Aorta (tissue), 5 donors: ENCODE data around the gene SCAMP3. TPM values are rescaled to one million over a fixed set of nuclear protein-coding genes. Genes with fewer than 3 reads are reported as not detected.

Source experiments
- ATAC-seq: fragments of 200-7000 bp; cut with Tn5 transposase; one replicate; pipeline ENCODE4 v1.9.1; 2022; ENCODE audit warnings: moderate library complexity; ENCODE audit not compliant: low FRiP score
- DNase-seq, 2 donors: peaks; one replicate each; pipeline ENCODE4 v3.0.0-alpha.2; 2020
- H3K27ac ChIP-seq, 2 donors: one replicate each; pipeline ENCODE4 v1.5.1; 2013; ENCODE audit warnings: low read length in 2 of 2, mild to moderate bottlenecking in 2 of 2, moderate library complexity in 2 of 2, control low read depth in 1 of 2, inconsistent platforms in 1 of 2, low read depth in 1 of 2
- H3K27me3 ChIP-seq, 2 donors: one replicate each; pipeline ENCODE4 v1.6.1; 2013; ENCODE audit warnings: control low read depth in 1 of 2, low read length in 1 of 2, mild to moderate bottlenecking in 1 of 2, moderate library complexity in 1 of 2; ENCODE audit not compliant: insufficient read depth in 2 of 2, control insufficient read depth in 1 of 2
- H3K36me3 ChIP-seq, 2 donors: one replicate each; pipeline ENCODE4 v1.6.1; 2013; ENCODE audit warnings: control low read depth in 1 of 2, low read length in 1 of 2, mild to moderate bottlenecking in 1 of 2; ENCODE audit not compliant: insufficient read depth in 2 of 2, control insufficient read depth in 1 of 2
- H3K4me1 ChIP-seq, 2 donors: one replicate each; pipeline ENCODE4 v1.6.1; 2013; ENCODE audit warnings: low read length in 2 of 2, control low read depth in 1 of 2, mild to moderate bottlenecking in 1 of 2, moderate library complexity in 1 of 2; ENCODE audit not compliant: insufficient read depth in 2 of 2, control insufficient read depth in 1 of 2
- H3K4me3 ChIP-seq, 2 donors: one replicate each; pipeline ENCODE4 v1.5.1; 2013; ENCODE audit warnings: low read length in 2 of 2, control low read depth in 1 of 2, mild to moderate bottlenecking in 1 of 2
- H3K9me3 ChIP-seq: one replicate; pipeline ENCODE4 v1.6.1; 2013; ENCODE audit warnings: mild to moderate bottlenecking, low read length; ENCODE audit not compliant: control insufficient read depth
- WGBS, 2 donors: extraction: QIAGEN DNeasy Blood & Tissue Kit; methylation state at CpG; one replicate each; pipeline ENCODE4 v1.1.7; 2013; 5-methylcytosine and 5-hydroxymethylcytosine counted together
- intact Hi-C, 2 donors: fragments of 100-400 bp; cut with DNase I; formaldehyde crosslinking; loops; one replicate each; pipeline versions ENCODE4 v1.14.2 to v1.15.0; 2022
- polyA plus RNA-seq, 2 donors: library from polyadenylated mRNA; stranded (reverse); fragments of 200-250 nt; gene quantifications; one replicate each; pipeline ENCODE4 v1.2.3, GENCODE V29; 2013
- total RNA-seq, 2 donors: library from RNA; stranded (reverse); fragmentation: NEBNext Ultra II Directional; extraction: Animal tissue kit (Norgen Biotek cat#: 25700); gene quantifications; one replicate each; pipeline ENCODE4 v1.2.1, GENCODE V29; 2021
- donor health status: healthy with polysubstance abuse.
- donor health status: Bipolar disorder and iron deficiency.
- donor health status: DM: no; HTN: no; CAD: no.
- donor health status: DM: no; HTN: no; CAD: no.
- donor health status: DM: yes; HTN: yes; CAD: no.

The SCAMP3 gene
- total and polyA plus RNA-seq, 4 donors: 11.9 to 46.8 (median 38.3) TPM

DNA sequence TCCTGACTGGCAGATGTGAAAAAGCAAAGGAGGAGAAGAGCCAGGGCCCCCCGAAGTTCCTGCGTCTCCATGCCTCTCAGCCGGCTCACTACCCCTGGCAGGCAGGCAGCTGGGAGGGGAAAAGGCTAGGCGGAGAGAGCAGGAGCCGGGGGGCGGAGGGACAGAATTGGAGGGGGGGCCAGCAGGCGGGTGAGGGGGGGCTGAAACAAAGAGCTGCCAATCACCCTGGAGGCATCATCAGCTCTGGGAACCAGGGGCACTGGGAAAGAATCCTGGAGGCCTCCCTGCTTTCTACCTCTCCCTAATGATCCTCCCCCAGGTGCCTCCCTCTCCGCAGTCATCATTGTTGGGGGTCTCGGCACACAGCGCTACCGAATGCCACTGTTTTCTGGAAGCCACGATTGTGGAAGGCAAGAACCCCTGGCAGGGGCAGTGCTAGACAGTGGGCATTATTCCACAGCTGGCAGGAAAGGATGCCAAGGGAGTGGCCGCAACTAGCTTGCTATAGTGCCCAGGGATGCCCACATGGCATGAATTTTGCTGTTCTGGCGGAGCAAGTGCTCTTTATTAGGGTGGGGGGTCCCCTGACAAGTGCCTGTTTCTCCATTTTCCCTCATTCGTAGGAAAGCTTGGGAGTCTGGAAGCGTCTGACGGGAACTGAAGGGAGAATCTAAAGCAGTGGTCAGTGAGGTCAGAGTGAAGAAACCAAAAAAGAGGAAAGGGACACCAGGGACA, 54.2 kb downstream of the SCAMP3 start, which contains the start of gene THBS3:
THBS3 (minus strand) TSS at position 92 of the 735 bp plus-strand sequence; CDS start at position 71, 21 bp downstream.
- H3K4me3 ChIP-seq: peak within 1 kb of the TSS; percentile 34 to 60
- H3K27ac ChIP-seq: peak within 1 kb of the TSS; percentile 98 to 99
- peak; percentile 81 to 91 for DNase-seq
- 0 to 2% methylated on average over 12 to 17 of the region's 17 CpGs for WGBS, 2 donors
- H3K4me1 ChIP-seq: no peaks in the 10 kb centered on the region
- no peaks in the 10 kb centered on the region for H3K9me3 ChIP-seq
- no peaks in the 10 kb centered on the region for H3K36me3 ChIP-seq
- H3K27me3 ChIP-seq: no peaks in the 10 kb centered on the region
- peak; percentile 58 for ATAC-seq
- intact Hi-C loops: loop anchor here (1.0 to 5.0 kb wide), 3 partner anchors 19 to 114 kb away; partner anchors contain the start of gene RUSC1 (in 1 of the 2)

DNA sequence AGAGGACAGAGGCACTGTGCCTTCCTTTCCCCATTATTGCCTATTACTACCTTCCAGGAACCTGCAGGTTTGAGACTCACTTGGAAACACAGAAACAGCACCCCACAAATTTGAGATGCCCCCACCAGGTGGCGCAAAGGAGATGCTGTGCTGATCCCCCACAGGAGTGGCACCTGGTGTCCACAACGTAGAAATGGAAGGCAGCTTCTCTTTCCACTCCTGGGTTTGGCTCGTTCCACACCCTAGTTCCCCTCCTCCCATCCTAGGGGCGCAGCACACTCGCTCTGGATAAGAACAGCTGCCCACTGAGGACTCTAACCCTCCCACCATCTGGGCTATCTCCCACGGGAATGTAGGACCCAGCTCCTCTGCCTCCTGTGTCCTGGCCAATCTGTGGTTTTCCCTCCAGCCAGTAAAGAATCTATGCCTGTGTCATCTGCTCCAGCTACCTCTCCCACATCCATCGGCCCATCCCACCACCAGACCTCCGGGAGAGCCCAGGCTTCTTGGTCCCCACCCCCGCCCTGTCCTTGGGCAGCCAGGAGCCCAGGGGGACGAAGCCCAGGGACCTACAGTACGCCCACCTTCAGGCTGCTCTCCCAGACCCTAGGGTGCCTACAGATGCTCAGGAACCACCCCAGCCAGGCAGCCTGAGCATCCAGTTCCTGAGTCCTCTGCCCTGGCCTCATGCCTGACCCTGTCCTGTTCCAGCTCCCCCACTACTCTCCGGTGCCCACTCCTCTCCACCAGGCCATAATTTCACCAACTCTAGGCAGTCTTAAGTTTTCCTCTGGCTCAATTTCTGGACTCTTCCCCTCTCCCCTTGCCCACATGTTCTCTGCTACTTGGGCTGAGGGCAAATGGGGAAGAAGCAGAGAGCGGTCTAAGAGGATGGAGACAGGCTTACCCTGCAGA, 55.0 kb downstream of the SCAMP3 start:
- Histone ChIP-seq H3K9me3 (no peaks in the 10 kb centered on the region), H3K36me3 (no peaks in the 10 kb centered on the region), H3K4me1 (no peaks in the 10 kb centered on the region), H3K27me3 (no peaks in the 10 kb centered on the region), H3K4me3 (peak overlapping the region; percentile 34 to 40), H3K27ac (peak overlapping the region; percentile 79 to 85)
- DNase-seq (peak; percentile 90 to 95), ATAC-seq (peak; percentile 47)
- 0 to 5% methylated on average over 13 of the region's 13 CpGs for WGBS, 2 donors
- intact Hi-C loops: loop anchor here (5.0 kb wide), 2 partner anchors 35 to 115 kb away; partner anchors contain the start of gene RUSC1 (in 1 of the 2)

Other genes starting within 250 kb of the SCAMP3 start
- 1 to 10 TPM in 1 of 2 donors, under 1 TPM in 1; 0.75 to 1.8 TPM for gene DCST2, start 228.6 kb downstream of the SCAMP3 start, total RNA-seq
- 1 to 10 TPM in 1 of 2 donors, under 1 TPM in 1; 0.25 to 5.6 TPM for gene DCST2, start 228.6 kb downstream of the SCAMP3 start, polyA plus RNA-seq
- under 1 TPM in 1 of 2 donors, not detected in 1; 0.26 TPM for gene DCST1, start 228.5 kb downstream of the SCAMP3 start, total RNA-seq
- not detected for gene DCST1, start 228.5 kb downstream of the SCAMP3 start, polyA plus RNA-seq
- gene ADAM15, start 211.0 kb downstream of the SCAMP3 start, total RNA-seq: 100 to 1,000 TPM; 129 to 180 TPM
- gene ADAM15, start 211.0 kb downstream of the SCAMP3 start, polyA plus RNA-seq: 10 to 100 TPM; 17.3 to 89.3 TPM
- gene EFNA4, start 198.6 kb downstream of the SCAMP3 start, total RNA-seq: 1 to 10 TPM; 3.0 to 5.7 TPM
- 1 to 10 TPM; 3.9 to 4.0 TPM for gene EFNA4, start 198.6 kb downstream of the SCAMP3 start, polyA plus RNA-seq
- gene EFNA3, start 183.5 kb downstream of the SCAMP3 start, total RNA-seq: 1 to 10 TPM; 1.8 to 3.2 TPM
- gene EFNA3, start 183.5 kb downstream of the SCAMP3 start, polyA plus RNA-seq: under 1 TPM in 1 of 2 donors, not detected in 1; 0.41 TPM
- gene EFNA1, start 134.5 kb downstream of the SCAMP3 start, total RNA-seq: 10 to 100 TPM; 18.9 to 49.1 TPM
- 10 to 100 TPM in 1 of 2 donors, 1 to 10 TPM in 1; 7.1 to 12.1 TPM for gene EFNA1, start 134.5 kb downstream of the SCAMP3 start, polyA plus RNA-seq
- gene SLC50A1, start 126.5 kb downstream of the SCAMP3 start, total RNA-seq: 10 to 100 TPM; 19.8 to 26.8 TPM
- 10 to 100 TPM; 22.7 to 28.2 TPM for gene SLC50A1, start 126.5 kb downstream of the SCAMP3 start, polyA plus RNA-seq
- gene DPM3, start 121.8 kb downstream of the SCAMP3 start, total RNA-seq: 10 to 100 TPM; 42.4 to 52.4 TPM
- gene DPM3, start 121.8 kb downstream of the SCAMP3 start, polyA plus RNA-seq: 100 to 1,000 TPM; 162 to 200 TPM
- 100 to 1,000 TPM; 136 to 143 TPM for gene KRTCAP2, start 89.1 kb downstream of the SCAMP3 start, total RNA-seq
- gene KRTCAP2, start 89.1 kb downstream of the SCAMP3 start, polyA plus RNA-seq: 100 to 1,000 TPM; 179 to 255 TPM
- gene TRIM46, start 88.5 kb downstream of the SCAMP3 start, total RNA-seq: 1 to 10 TPM; 1.6 to 3.4 TPM
- gene TRIM46, start 88.5 kb downstream of the SCAMP3 start, polyA plus RNA-seq: 1 to 10 TPM in 1 of 2 donors, under 1 TPM in 1; 0.50 to 2.1 TPM
- gene THBS3, start 54.5 kb downstream of the SCAMP3 start, total RNA-seq: 10 to 100 TPM; 58.9 to 97.9 TPM
- 100 to 1,000 TPM in 1 of 2 donors, 10 to 100 TPM in 1; 21.7 to 195 TPM for gene THBS3, start 54.5 kb downstream of the SCAMP3 start, polyA plus RNA-seq
- gene MTX1, start 53.7 kb downstream of the SCAMP3 start, total RNA-seq: 10 to 100 TPM; 20.3 to 21.3 TPM
- 10 to 100 TPM; 26.2 to 52.9 TPM for gene MTX1, start 53.7 kb downstream of the SCAMP3 start, polyA plus RNA-seq
- 10 to 100 TPM; 22.8 to 28.7 TPM for gene ENTREP3, start 6.9 kb downstream of the SCAMP3 start, total RNA-seq
- gene ENTREP3, start 6.9 kb downstream of the SCAMP3 start, polyA plus RNA-seq: 10 to 100 TPM in 1 of 2 donors, 1 to 10 TPM in 1; 6.0 to 25.4 TPM
- 10 to 100 TPM; 39.6 to 63.0 TPM for gene CLK2, start 11.1 kb upstream of the SCAMP3 start, total RNA-seq
- gene CLK2, start 11.1 kb upstream of the SCAMP3 start, polyA plus RNA-seq: 10 to 100 TPM in 1 of 2 donors, 1 to 10 TPM in 1; 9.3 to 88.6 TPM
- 1 to 10 TPM; 1.8 to 5.7 TPM for gene HCN3, start 15.1 kb upstream of the SCAMP3 start, total RNA-seq
- 1 to 10 TPM in 1 of 2 donors, under 1 TPM in 1; 0.13 to 3.1 TPM for gene HCN3, start 15.1 kb upstream of the SCAMP3 start, polyA plus RNA-seq
- not detected for gene PKLR, start 39.1 kb upstream of the SCAMP3 start, total RNA-seq
- gene PKLR, start 39.1 kb upstream of the SCAMP3 start, polyA plus RNA-seq: 1 to 10 TPM in 1 of 2 donors, not detected in 1; 1.0 TPM
- 100 to 1,000 TPM in 1 of 2 donors, 10 to 100 TPM in 1; 88.6 to 104 TPM for gene FDPS, start 46.5 kb upstream of the SCAMP3 start, total RNA-seq
- 100 to 1,000 TPM in 1 of 2 donors, 10 to 100 TPM in 1; 72.9 to 127 TPM for gene FDPS, start 46.5 kb upstream of the SCAMP3 start, polyA plus RNA-seq
- gene RUSC1, start 58.5 kb upstream of the SCAMP3 start, total RNA-seq: 10 to 100 TPM; 41.2 to 50.8 TPM
- gene RUSC1, start 58.5 kb upstream of the SCAMP3 start, polyA plus RNA-seq: 100 to 1,000 TPM in 1 of 2 donors, 10 to 100 TPM in 1; 19.7 to 102 TPM